IMR-90 (cell line): ENCODE results near the gene FOXL3. TPM values are rescaled to one million over a fixed set of nuclear protein-coding genes. Genes with fewer than 3 reads are reported as not detected.

Experiments
- ATAC-seq: fragments of 200-7000 bp; cut with Tn5 transposase; 2 replicates; pipeline ENCODE4 v1.9.1; 2020; ENCODE audit warnings: low read depth, mild to moderate bottlenecking, moderate library complexity
- BruUV-seq: library from RNA; stranded (reverse); fragments of 400-500 nt; replicated peaks from 2 replicates; lab custom pipeline; 2021; lab: Mats Ljungman, UMichigan
- CTCF ChIA-PET: fragments of 300-600 bp; formaldehyde crosslinking; extraction: SDS; loops from one replicate; lab custom pipeline; 2021; ENCODE audit warnings: antibody characterized with exemption; lab: Yijun Ruan, JAX
- POLR2A ChIA-PET: fragments of 300-600 bp; sonication (Branson Sonifier 250); formaldehyde crosslinking; loops from one replicate; lab custom pipeline; 2022; ENCODE audit warnings: antibody characterized with exemption; ENCODE audit not compliant: unreplicated experiment; lab: Charles Lee
- DNase-seq: peaks from one replicate; pipeline ENCODE4 v3.0.0; 2013
- H2AFZ ChIP-seq: replicated peaks from 2 replicates; pipeline ENCODE3; 2013; ENCODE audit warnings: low read length, mild to moderate bottlenecking; ENCODE audit not compliant: poor library complexity
- H2AK5ac ChIP-seq: 2 replicates; pipeline ENCODE4 v1.6.1; 2013; ENCODE audit warnings: low read depth, low read length, inconsistent platforms
- H2AK9ac ChIP-seq: replicated peaks from 2 replicates; pipeline ENCODE3; 2013; ENCODE audit warnings: mild to moderate bottlenecking, low read depth, low read length, moderate library complexity; ENCODE audit not compliant: poor library complexity
- H2BK120ac ChIP-seq: 2 replicates; pipeline ENCODE4 v1.6.1; 2013; ENCODE audit warnings: low read depth, low read length, inconsistent platforms
- H2BK15ac ChIP-seq: 3 replicates; pipeline ENCODE4 v1.6.1; 2013; ENCODE audit warnings: low read depth, low read length, inconsistent platforms
- H2BK20ac ChIP-seq: 2 replicates; pipeline ENCODE4 v1.6.1; 2013; ENCODE audit warnings: low read depth, mild to moderate bottlenecking, inconsistent platforms, low read length, moderate library complexity
- H2BK5ac ChIP-seq: 2 replicates; pipeline ENCODE4 v1.6.1; 2013; ENCODE audit warnings: mild to moderate bottlenecking, low read depth, low read length, inconsistent platforms; ENCODE audit not compliant: poor library complexity, severe bottlenecking
- H3K14ac ChIP-seq: replicated peaks from 2 replicates; pipeline ENCODE4 v1.6.1; 2013; ENCODE audit warnings: low read depth, low read length, inconsistent platforms
- H3K18ac ChIP-seq: 2 replicates; pipeline ENCODE4 v1.6.1; 2013; ENCODE audit warnings: low read depth, low read length, control low read depth
- H3K23ac ChIP-seq: 2 replicates; pipeline ENCODE4 v1.6.1; 2013; ENCODE audit warnings: low read depth, low read length, inconsistent platforms
- H3K27ac ChIP-seq: 2 replicates; pipeline ENCODE4 v1.5.1; 2013; ENCODE audit warnings: mild to moderate bottlenecking, control low read depth, low read length; ENCODE audit not compliant: insufficient read depth
- H3K27me3 ChIP-seq: 2 replicates; pipeline ENCODE4 v1.6.1; 2013; ENCODE audit warnings: low read length; ENCODE audit not compliant: control insufficient read depth, insufficient read depth
- H3K36me3 ChIP-seq: 2 replicates; pipeline ENCODE4 v1.6.1; 2013; ENCODE audit warnings: low read length, mixed read lengths; ENCODE audit not compliant: control insufficient read depth, insufficient read depth
- H3K4ac ChIP-seq: 2 replicates; pipeline ENCODE4 v1.6.1; 2013; ENCODE audit warnings: low read depth, low read length, inconsistent platforms
- H3K4me1 ChIP-seq: 2 replicates; pipeline ENCODE4 v1.6.1; 2013; ENCODE audit warnings: low read length, mixed read lengths; ENCODE audit not compliant: control insufficient read depth, insufficient read depth
- H3K4me2 ChIP-seq: 2 replicates; pipeline ENCODE4 v1.6.1; 2013; ENCODE audit warnings: low read depth, mild to moderate bottlenecking, control low read depth, low read length, moderate library complexity
- H3K4me3 ChIP-seq: 2 replicates; pipeline ENCODE4 v1.5.1; 2013; ENCODE audit warnings: low read depth, mild to moderate bottlenecking, control low read depth, low read length, moderate library complexity; ENCODE audit not compliant: insufficient read depth
- H3K56ac ChIP-seq: 2 replicates; pipeline ENCODE4 v1.6.1; 2013; ENCODE audit warnings: low read length, inconsistent platforms; ENCODE audit not compliant: insufficient read depth; ENCODE audit errors: extremely low read depth
- H3K79me1 ChIP-seq, 2 experiments: 2 replicates each; pipeline ENCODE4 v1.6.1; 2013; ENCODE audit warnings: low read length in 2 of 2, inconsistent platforms in 1 of 2, low read depth in 1 of 2
- H3K9ac ChIP-seq: 2 replicates; pipeline ENCODE4 v1.6.1; 2013; ENCODE audit warnings: low read depth, low read length, control low read depth
- H3K9me1 ChIP-seq: 2 replicates; pipeline ENCODE4 v1.6.1; 2013; ENCODE audit warnings: low read length, inconsistent platforms; ENCODE audit not compliant: insufficient read depth
- H3K9me3 ChIP-seq: 2 replicates; pipeline ENCODE4 v1.6.1; 2013; ENCODE audit warnings: low read length; ENCODE audit not compliant: control insufficient read depth, insufficient read depth
- H4K20me1 ChIP-seq: 2 replicates; pipeline ENCODE4 v1.6.1; 2013; ENCODE audit warnings: low read length, inconsistent platforms; ENCODE audit not compliant: insufficient read depth
- H4K5ac ChIP-seq: 2 replicates; pipeline ENCODE4 v1.6.1; 2013; ENCODE audit warnings: mild to moderate bottlenecking, low read depth, low read length, control low read depth
- H4K8ac ChIP-seq, 2 experiments: 2 replicates each; pipeline ENCODE4 v1.6.1; 2013; ENCODE audit warnings: low read depth in 2 of 2, low read length in 2 of 2, control low read depth in 1 of 2, inconsistent platforms in 1 of 2
- H4K91ac ChIP-seq: 2 replicates; pipeline ENCODE4 v1.6.1; 2013; ENCODE audit warnings: low read depth, low read length, inconsistent platforms; ENCODE audit not compliant: insufficient read depth
- BHLHE40 ChIP-seq: fragments of 150-350 bp; IDR thresholded peaks from 2 replicates; pipeline ENCODE4 v1.6.1; 2016; ENCODE audit warnings: mild to moderate bottlenecking, low read depth, low read length
- CEBPB ChIP-seq: IDR thresholded peaks from 2 replicates; pipeline ENCODE4 v1.6.1; 2012; ENCODE audit warnings: low read depth, low read length, improper control_type of control experiment
- CHD1 ChIP-seq: IDR thresholded peaks from 2 replicates; pipeline ENCODE4 v1.6.1; 2012; ENCODE audit warnings: low read depth, low read length, improper control_type of control experiment
- CTCF ChIP-seq: conservative IDR thresholded peaks from 2 replicates; pipeline ENCODE4 v1.5.1; 2012; ENCODE audit warnings: mild to moderate bottlenecking, low read depth, low read length, improper control_type of control experiment
- ELK1 ChIP-seq: fragments of 150-350 bp; IDR thresholded peaks from 2 replicates; pipeline ENCODE4 v1.6.1; 2016; ENCODE audit warnings: low read depth, mild to moderate bottlenecking, low read length, moderate library complexity, borderline replicate concordance
- FOS ChIP-seq: fragments of 150-350 bp; IDR thresholded peaks from 2 replicates; pipeline ENCODE4 v1.6.1; 2016; ENCODE audit warnings: low read depth, low read length
- MAFK ChIP-seq: IDR thresholded peaks from 2 replicates; pipeline ENCODE4 v1.6.1; 2012; ENCODE audit warnings: low read depth, low read length, improper control_type of control experiment
- MAZ ChIP-seq: IDR thresholded peaks from 2 replicates; pipeline ENCODE4 v1.6.1; 2012; ENCODE audit warnings: low read depth, mild to moderate bottlenecking, low read length, improper control_type of control experiment, moderate library complexity, borderline replicate concordance
- NFE2L2 ChIP-seq: fragments of 150-350 bp; IDR thresholded peaks from 2 replicates; pipeline ENCODE4 v1.6.1; 2016; ENCODE audit warnings: low read depth, mild to moderate bottlenecking, low read length
- RCOR1 ChIP-seq: IDR thresholded peaks from 2 replicates; pipeline ENCODE4 v1.6.1; 2012; ENCODE audit warnings: mild to moderate bottlenecking, low read length, improper control_type of control experiment; ENCODE audit not compliant: insufficient replicate concordance
- RFX5 ChIP-seq: IDR thresholded peaks from 2 replicates; pipeline ENCODE4 v1.8.0; 2012; ENCODE audit warnings: low read depth, mild to moderate bottlenecking, low read length, moderate library complexity
- SMC3 ChIP-seq: fragments of 150-350 bp; IDR thresholded peaks from 2 replicates; pipeline ENCODE4 v1.6.1; 2016; ENCODE audit warnings: low read depth, mild to moderate bottlenecking, antibody characterized with exemption, low read length, moderate library complexity
- USF2 ChIP-seq: fragments of 150-350 bp; IDR thresholded peaks from 2 replicates; pipeline ENCODE4 v1.6.1; 2017; ENCODE audit warnings: mild to moderate bottlenecking, antibody characterized with exemption, low read length, low read depth
- WGBS, 2 experiments: methylation state at CpG; one replicate each; pipeline versions ENCODE4 v1.1.5 to v1.1.7; 2013; ENCODE audit warnings: missing lambda C conversion rate in 2 of 2; ENCODE audit not compliant: insufficient read length in 1 of 2; ENCODE audit errors: extremely low coverage in 2 of 2; 5-methylcytosine and 5-hydroxymethylcytosine counted together
- dilution Hi-C: fragments of 300-500 bp; cut with HindIII; formaldehyde crosslinking; loops from one replicate; pipeline ENCODE4 v1.14.3; 2018; ENCODE audit warnings: low sequenced_read_pairs; ENCODE audit not compliant: unreplicated experiment
- in situ Hi-C: fragments of 300-500 bp; cut with MboI; formaldehyde crosslinking; loops from 3 replicates; pipeline ENCODE4 v1.14.3; 2019; ENCODE audit warnings: low sequenced_read_pairs, inconsistent platforms, mixed read lengths
- intact Hi-C: fragments of 100-400 bp; cut with micrococcal nuclease; formaldehyde crosslinking; loops from 2 replicates; pipeline ENCODE4 v1.10.0; 2022
- polyA plus RNA-seq, 3 experiments: library from polyadenylated mRNA; depleted of rRNA; stranded (reverse); fragments of >200 nt; gene quantifications; 2 replicates each; pipeline ENCODE4 v1.2.3, GENCODE V29; 2012; ENCODE audit warnings: low replicate concordance in 1 of 3
- total RNA-seq: library from RNA; depleted of rRNA; stranded (reverse); fragments of >200 nt; gene quantifications from 2 replicates; pipeline ENCODE4 v1.2.3, GENCODE V29; 2012

FOXL3 gene
- total and polyA plus RNA-seq, 2 of the 4 experiments (the other 2 are of a cell fraction): not detected

GRCh38 chr7:312424-312823 is 22.5 kb downstream of the FOXL3 start:
- ATAC-seq (no peak), DNase-seq (no peak)
- H4K91ac ChIP-seq: no peak overlapping the region
- no peak overlapping the region for H3K4ac ChIP-seq
- no peak overlapping the region for H3K14ac ChIP-seq
- no peak overlapping the region for H2AFZ ChIP-seq
- H3K23ac ChIP-seq: no peak overlapping the region
- whole genome bisulfite sequencing, 2 experiments: 0% methylated on average over 1 of the region's 6 CpGs; no CpG with 5 or more reads in 1 of the 2 experiments
- H2BK15ac ChIP-seq: no peak overlapping the region
- no peak overlapping the region for H4K8ac ChIP-seq
- no peak overlapping the region for H2BK5ac ChIP-seq
- H3K9me1 ChIP-seq: no peaks in the 10 kb centered on the region
- no peak overlapping the region for H3K27ac ChIP-seq
- H3K18ac ChIP-seq: no peak overlapping the region
- no peak overlapping the region for H3K56ac ChIP-seq
- dilution Hi-C loops (no loop called here), intact Hi-C loops (no loop called here), in situ Hi-C loops (no loop called here)
- peaks cover 55% of the 10 kb centered on the region for H3K27me3 ChIP-seq
- POLR2A ChIA-PET: no interaction called here
- H4K20me1 ChIP-seq: no peaks in the 10 kb centered on the region
- CTCF ChIA-PET: no interaction called here
- no peaks in the 10 kb centered on the region for H3K79me1 ChIP-seq
- no peaks in the 10 kb centered on the region for H3K36me3 ChIP-seq
- H2AK5ac ChIP-seq: no peak overlapping the region
- no TSS peak for BruUV-seq
- no peak overlapping the region for H3K9ac ChIP-seq
- peaks cover 11% of the 10 kb centered on the region for H3K9me3 ChIP-seq
- H3K4me3 ChIP-seq: no peak overlapping the region
- H2AK9ac ChIP-seq: no peak overlapping the region
- no peak overlapping the region for H2BK120ac ChIP-seq
- H4K5ac ChIP-seq: no peak overlapping the region
- no peak for TF ChIP-seq RFX5
- TF ChIP-seq CHD1: no peak
- TF ChIP-seq ELK1: no peak
- TF ChIP-seq MAFK: no peak
- TF ChIP-seq BHLHE40: no peak
- no peak; the same call in 1 of the 2 replicates for TF ChIP-seq USF2
- no peak for TF ChIP-seq MAZ
- TF ChIP-seq CEBPB: no peak
- TF ChIP-seq NFE2L2: no peak
- TF ChIP-seq RCOR1: no peak
- TF ChIP-seq SMC3: no peak
- TF ChIP-seq CTCF: no peak
- TF ChIP-seq FOS: no peak
- no peaks in the 10 kb centered on the region for H3K4me1 ChIP-seq
- H2BK20ac ChIP-seq: no peak overlapping the region
- no peak overlapping the region for H3K4me2 ChIP-seq
